Spleen (tissue), 11 donors: ENCODE data around the gene RAP2A. TPM values are rescaled to one million over a fixed set of nuclear protein-coding genes. Genes with fewer than 3 reads are reported as not detected.

Source experiments
- DNase-seq: peaks from one replicate; pipeline ENCODE4 v3.0.0-alpha.2; 2020
- H3K27ac ChIP-seq, 8 donors: fragments of 200-600 bp; sonication (generic) in 7 of 8; 1 replicate in 4 of 8; 2 replicates in 4 of 8; pipeline versions ENCODE4 v1.5.0 to v1.8.0; 2016 to 2021; ENCODE audit warnings: inconsistent platforms in 4 of 8, mild to moderate bottlenecking in 4 of 8, moderate library complexity in 1 of 8
- H3K27me3 ChIP-seq, 7 donors: fragments of 200-600 bp; sonication (generic) in 6 of 7; replicated peaks in 1 of 7; 1 replicate in 4 of 7; 2 replicates in 3 of 7; pipeline versions ENCODE4 v1.5.0 to v1.8.0; 2016 to 2021; ENCODE audit warnings: inconsistent platforms in 3 of 7, mild to moderate bottlenecking in 1 of 7
- H3K36me3 ChIP-seq, 6 donors: fragments of 200-600 bp; sonication (generic) in 5 of 6; 1 replicate in 4 of 6; 2 replicates in 2 of 6; pipeline versions ENCODE4 v1.5.0 to v1.8.0; 2016 to 2021; ENCODE audit warnings: inconsistent platforms in 2 of 6
- H3K4me1 ChIP-seq, 6 donors: fragments of 200-600 bp; sonication (generic) in 5 of 6; 1 replicate in 3 of 6; 2 replicates in 3 of 6; pipeline versions ENCODE4 v1.5.0 to v1.8.0; 2016 to 2021; ENCODE audit warnings: inconsistent platforms in 3 of 6
- H3K4me3 ChIP-seq, 8 donors: fragments of 200-600 bp; sonication (generic) in 7 of 8; 1 replicate in 4 of 8; 2 replicates in 4 of 8; pipeline versions ENCODE4 v1.5.0 to v1.8.0; 2016 to 2021; ENCODE audit warnings: inconsistent platforms in 4 of 8, mild to moderate bottlenecking in 4 of 8, moderate library complexity in 2 of 8
- H3K9me3 ChIP-seq, 8 donors: fragments of 200-600 bp; sonication (generic) in 7 of 8; 1 replicate in 4 of 8; 2 replicates in 4 of 8; pipeline versions ENCODE4 v1.5.0 to v1.8.0; 2016 to 2021; ENCODE audit warnings: inconsistent platforms in 4 of 8
- CTCF ChIP-seq, 11 experiments: fragments of 200-600 bp in 7 of 11; fragments of 450-650 bp in 4 of 11; sonication (generic) in 4 of 11; IDR thresholded peaks in 8 of 11; conservative IDR thresholded peaks in 3 of 11; 1 replicate in 7 of 11; 2 replicates in 4 of 11; pipeline versions ENCODE4 v1.4.0 to v1.8.0; 2016 to 2021; ENCODE audit warnings: antibody characterized with exemption in 11 of 11, inconsistent platforms in 4 of 11, mild to moderate bottlenecking in 1 of 11
- POLR2A ChIP-seq, 3 donors: fragments of 450-650 bp; IDR thresholded peaks; one replicate each; pipeline ENCODE4 v1.5.1; 2017; ENCODE audit warnings: antibody characterized with exemption in 3 of 3, mild to moderate bottlenecking in 1 of 3
- POLR2AphosphoS5 ChIP-seq, 3 donors: sonication (generic); formaldehyde crosslinking; IDR thresholded peaks; one replicate each; pipeline ENCODE4 v1.5.1; 2017; ENCODE audit warnings: antibody characterized with exemption in 3 of 3
- WGBS, 5 donors: extraction: QIAGEN DNeasy Blood & Tissue Kit in 3 of 5; methylation state at CpG; one replicate each; pipeline versions ENCODE4 v1.1.5 to v1.1.7; 2013 to 2018; 5-methylcytosine and 5-hydroxymethylcytosine counted together
- intact Hi-C: fragments of 100-400 bp; cut with DNase I; formaldehyde crosslinking; loops from one replicate; pipeline ENCODE4 v1.15.0; 2023; ENCODE audit warnings: low total_unique reads
- polyA plus RNA-seq, 3 donors: library from polyadenylated mRNA; stranded (reverse); fragments of 200-250 nt; gene quantifications; one replicate each; pipeline ENCODE4 v1.2.1, GENCODE V29; 2013
- total RNA-seq, 7 donors: library from RNA; depleted of rRNA in 3 of 7; stranded (reverse); fragments of >200 nt in 3 of 7; fragmentation: NEBNext Ultra II Directional in 4 of 7; extraction: Animal tissue kit (Norgen Biotek cat#: 25700) in 4 of 7; gene quantifications; one replicate each; pipeline versions ENCODE4 v1.1.0 to v1.2.1, GENCODE V29; 2016 to 2021
- donor health status: healthy with polysubstance abuse.
- donor health status: DM: no; HTN: no; CAD: no; lungs with moderate emphysema.
- donor health status: DM: no; HTN: no; CAD: no.
- donor health status: Bipolar disorder and iron deficiency.
- donor health status: healthy.
- donor health status: DM: no; HTN: no; CAD: no.
- donor health status: DM: yes; HTN: yes; CAD: no.

Gene RAP2A
- total and polyA plus RNA-seq, 10 donors, result 5.2 to 39.0 (median 29.8) TPM

DNA sequence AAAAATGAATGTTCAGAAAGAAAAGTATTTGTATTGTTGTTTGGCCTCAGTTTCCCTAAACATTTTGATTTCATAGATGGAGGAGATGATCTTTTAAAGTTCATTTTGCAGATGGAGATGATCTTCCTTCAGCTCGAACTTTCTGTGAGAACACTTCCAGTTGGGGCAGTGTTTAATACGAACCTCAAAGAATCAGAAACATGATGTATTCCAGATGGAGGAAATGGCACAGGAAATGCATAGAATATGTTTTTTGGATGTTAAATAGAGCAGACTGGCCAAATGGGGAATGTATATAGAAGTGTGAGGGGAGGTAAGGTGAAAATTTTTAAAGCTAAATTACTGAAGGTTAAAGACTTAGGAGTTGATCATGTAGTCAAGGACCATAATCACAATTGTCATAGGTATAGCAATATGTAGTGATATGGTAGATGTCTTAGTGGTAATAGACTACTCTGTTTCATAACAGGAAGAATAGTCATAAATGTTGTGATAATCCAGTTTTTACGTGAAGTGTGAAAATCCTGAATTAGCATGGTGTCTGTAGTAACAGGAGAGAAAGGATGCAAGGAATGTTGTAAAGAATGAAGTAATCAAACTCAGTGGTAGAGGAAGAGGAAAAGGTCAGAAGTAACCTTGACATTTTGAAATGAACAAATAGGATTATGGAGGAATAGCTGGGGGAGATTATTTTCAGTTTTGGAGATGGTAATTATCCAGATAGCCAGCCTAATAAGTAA, 5.1 kb downstream of the RAP2A start:
- Histone ChIP-seq H3K4me1 (peaks cover 0 to 77% (median 48%) of the 10 kb centered on the region in 6 donors), H3K36me3 (peaks cover 0 to 11% (median 0%) of the 10 kb centered on the region in 6 donors), H3K27me3 (no peaks in the 10 kb centered on the region), H3K27ac (peak overlapping the region in 1 of 8 donors; percentile 9), H3K4me3 (no peak overlapping the region), H3K9me3 (no peaks in the 10 kb centered on the region)
- DNase-seq, result no peak
- TF ChIP-seq POLR2A (IDR thresholded peaks at IDR 0.05) (no peak), POLR2AphosphoS5 (IDR thresholded peaks at IDR 0.05) (no peak), CTCF (IDR thresholded peaks at IDR 0.05 in 8 of 11, conservative IDR thresholded peaks at IDR 0.05 in 3 of 11) (no peak)
- WGBS, 5 donors, result 54 to 71% (median 64%) methylated on average over 3 of the region's 3 CpGs
- intact Hi-C loops, result loop anchor here (10.0 kb wide), 1 partner anchor 216 kb away; no protein-coding TSS in a partner anchor

DNA sequence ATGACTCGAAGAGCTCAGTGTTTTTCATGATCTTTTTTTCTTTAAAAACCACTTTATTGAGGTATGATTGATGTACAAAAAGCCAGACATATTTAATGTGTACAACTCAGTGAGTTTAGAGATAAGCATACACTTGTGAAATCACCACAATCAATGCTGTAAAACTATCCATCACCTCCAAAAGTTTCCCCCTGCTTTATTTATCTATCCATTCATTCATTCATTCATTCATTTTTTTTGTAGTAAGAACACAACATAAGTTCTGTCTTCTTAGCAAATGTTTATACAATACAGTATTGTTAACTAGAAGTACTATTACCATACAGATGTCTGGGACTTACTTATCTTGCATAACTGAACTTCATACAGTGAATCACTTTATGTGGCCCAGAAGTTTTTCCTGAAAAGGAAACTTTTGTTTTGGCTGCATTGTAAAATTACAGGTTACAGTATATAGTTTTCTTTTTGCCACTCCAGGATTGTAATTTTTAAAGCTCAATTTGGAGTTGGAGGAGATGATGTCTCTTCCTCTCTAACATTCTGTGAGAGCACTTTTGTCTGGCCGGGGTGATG, 6.7 kb downstream of the RAP2A start:
- Histone ChIP-seq H3K27ac (no peak overlapping the region), H3K9me3 (no peaks in the 10 kb centered on the region), H3K27me3 (no peaks in the 10 kb centered on the region), H3K36me3 (peaks cover 0 to 13% (median 0%) of the 10 kb centered on the region in 6 donors), H3K4me1 (peaks cover under 1 to 69% (median 42%) of the 10 kb centered on the region in 6 donors), H3K4me3 (no peak overlapping the region)
- 55 to 74% (median 62%) methylated on average over 2 of the region's 2 CpGs for WGBS, 5 donors
- no peak for TF ChIP-seq POLR2A (IDR thresholded peaks at IDR 0.05)
- no peak for DNase-seq
- intact Hi-C loops, result no loop called here

DNA sequence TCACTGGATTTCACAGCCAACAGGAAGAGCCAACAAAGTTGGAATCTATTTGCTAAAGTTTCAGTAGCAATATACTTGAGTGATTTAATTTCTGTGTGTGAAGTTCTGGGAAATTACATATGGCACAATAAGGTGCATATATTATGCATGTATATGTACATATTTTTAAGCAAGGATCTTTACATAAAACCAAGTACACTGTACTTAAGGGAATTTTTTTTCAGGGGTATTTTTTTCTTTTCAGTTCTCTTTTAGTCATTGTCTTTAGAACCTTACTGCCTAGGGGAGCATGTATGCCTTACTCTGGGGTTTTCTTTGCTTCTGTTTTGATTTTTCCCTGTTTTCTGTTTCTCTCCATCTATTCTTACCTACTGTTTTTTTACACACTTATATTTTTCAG, 7.4 kb downstream of the RAP2A start:
- Histone ChIP-seq H3K4me1 (peaks cover 3 to 65% (median 36%) of the 10 kb centered on the region in 6 donors), H3K9me3 (no peaks in the 10 kb centered on the region), H3K36me3 (peaks cover 0 to 20% (median 0%) of the 10 kb centered on the region in 6 donors), H3K27me3 (no peaks in the 10 kb centered on the region), H3K27ac (no peak overlapping the region), H3K4me3 (no peak overlapping the region)
- intact Hi-C loops, result no loop called here
- no peak for TF ChIP-seq POLR2A (IDR thresholded peaks at IDR 0.05)
- TF ChIP-seq POLR2AphosphoS5 (IDR thresholded peaks at IDR 0.05), result no peak
- no peak for TF ChIP-seq CTCF (IDR thresholded peaks at IDR 0.05 in 8 of 11, conservative IDR thresholded peaks at IDR 0.05 in 3 of 11)
- DNase-seq, result no peak

DNA sequence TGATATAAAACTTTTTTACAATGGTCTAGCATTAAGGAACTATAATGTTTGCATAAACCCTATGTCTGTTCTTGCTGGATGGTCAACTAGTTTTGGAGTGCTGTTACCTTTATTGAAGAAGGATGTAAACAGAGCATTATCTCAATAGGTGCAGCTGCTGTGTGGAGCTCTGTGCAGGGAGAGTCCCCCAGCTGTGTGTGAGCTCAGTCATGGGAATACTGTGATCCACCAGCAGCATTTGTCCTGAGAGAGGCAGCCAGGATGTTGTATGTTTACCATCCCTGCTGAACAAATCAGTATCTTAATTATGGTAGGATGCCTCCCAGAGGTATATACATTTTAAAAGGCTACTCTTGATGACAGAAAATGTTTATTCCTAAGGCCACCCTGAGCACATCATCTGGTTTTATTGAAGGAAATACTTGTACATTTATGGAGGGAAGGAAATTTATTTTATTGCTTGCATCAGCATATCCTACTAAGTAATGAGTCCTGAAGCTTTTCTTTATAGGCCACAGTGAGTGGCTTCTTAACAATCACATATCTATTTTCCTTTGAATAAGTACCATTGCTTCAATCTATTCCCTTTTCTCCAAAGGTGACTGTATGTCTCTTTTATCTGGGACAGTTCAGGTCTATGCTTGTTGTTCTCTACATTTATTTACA, 11.7 kb downstream of the RAP2A start:
- no peaks in the 10 kb centered on the region for H3K9me3 ChIP-seq
- no peak for TF ChIP-seq CTCF (IDR thresholded peaks at IDR 0.05 in 8 of 11, conservative IDR thresholded peaks at IDR 0.05 in 3 of 11)
- TF ChIP-seq POLR2AphosphoS5 (IDR thresholded peaks at IDR 0.05), result no peak
- no peak for TF ChIP-seq POLR2A (IDR thresholded peaks at IDR 0.05)
- intact Hi-C loops, result no loop called here
- no peak overlapping the region for H3K4me3 ChIP-seq
- peaks cover 0 to 29% (median 7%) of the 10 kb centered on the region in 6 donors for H3K4me1 ChIP-seq
- peaks cover 0 to 24% (median 0%) of the 10 kb centered on the region in 6 donors for H3K36me3 ChIP-seq
- no peak overlapping the region for H3K27ac ChIP-seq
- H3K27me3 ChIP-seq, result no peaks in the 10 kb centered on the region
- DNase-seq, result no peak
